ENCODE data around the gene RFX1. TPM values are rescaled to one million over a fixed set of nuclear protein-coding genes. Genes with fewer than 3 reads are reported as not detected.
"Not testable (repeated sequence)": the region's sequence is repeated elsewhere in the genome, so short reads cannot be mapped to it uniquely, and the experiment has no call there.

Gene RFX1
- total RNA-seq, 1 donor from 2014 or later = 1.8 TPM

DNA sequence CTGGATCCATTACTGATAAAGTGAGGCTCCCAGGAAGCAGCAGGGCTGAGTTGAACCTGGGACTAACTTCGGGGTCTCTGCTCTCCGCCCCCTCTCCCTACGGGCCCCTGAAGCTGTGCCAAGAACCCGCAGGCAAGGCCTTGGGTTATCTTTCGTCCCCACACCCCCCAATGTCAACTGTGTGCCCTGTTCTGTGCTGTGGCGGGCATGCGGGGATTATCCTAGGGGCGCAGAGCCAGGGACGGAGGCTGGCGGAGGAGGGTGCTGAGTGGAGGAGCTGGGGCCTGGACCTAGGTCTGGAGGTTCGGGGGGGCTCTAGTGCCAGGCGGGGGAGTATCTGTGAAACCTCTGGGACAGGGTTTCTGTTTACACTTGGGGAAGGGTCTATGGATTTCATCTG lies 26.4 kb downstream of the RFX1 start:
- DNase-seq (ENCODE audit: low read depth in 2 of 2) = no peak

DNA sequence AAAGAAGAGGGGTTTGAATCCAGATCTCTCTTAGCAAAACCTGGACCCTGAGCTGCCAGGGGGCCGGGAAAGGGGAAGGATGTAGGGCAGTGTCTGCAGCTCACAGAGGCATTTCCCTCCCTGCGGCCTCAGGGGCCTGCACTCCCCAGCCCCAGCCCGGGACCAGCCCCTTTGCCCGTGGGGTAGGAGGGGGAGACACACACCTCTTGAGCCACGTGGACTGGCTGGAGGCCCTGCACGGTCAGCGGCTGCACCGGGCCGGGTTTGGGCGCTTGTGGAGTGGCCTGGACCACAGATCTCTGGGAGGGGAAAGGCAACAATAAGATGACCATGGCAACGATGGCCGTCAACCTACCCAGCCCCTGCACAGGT lies 26.9 kb downstream of the RFX1 start:
- no peak for DNase-seq (ENCODE audit: low read depth in 2 of 2)

DNA sequence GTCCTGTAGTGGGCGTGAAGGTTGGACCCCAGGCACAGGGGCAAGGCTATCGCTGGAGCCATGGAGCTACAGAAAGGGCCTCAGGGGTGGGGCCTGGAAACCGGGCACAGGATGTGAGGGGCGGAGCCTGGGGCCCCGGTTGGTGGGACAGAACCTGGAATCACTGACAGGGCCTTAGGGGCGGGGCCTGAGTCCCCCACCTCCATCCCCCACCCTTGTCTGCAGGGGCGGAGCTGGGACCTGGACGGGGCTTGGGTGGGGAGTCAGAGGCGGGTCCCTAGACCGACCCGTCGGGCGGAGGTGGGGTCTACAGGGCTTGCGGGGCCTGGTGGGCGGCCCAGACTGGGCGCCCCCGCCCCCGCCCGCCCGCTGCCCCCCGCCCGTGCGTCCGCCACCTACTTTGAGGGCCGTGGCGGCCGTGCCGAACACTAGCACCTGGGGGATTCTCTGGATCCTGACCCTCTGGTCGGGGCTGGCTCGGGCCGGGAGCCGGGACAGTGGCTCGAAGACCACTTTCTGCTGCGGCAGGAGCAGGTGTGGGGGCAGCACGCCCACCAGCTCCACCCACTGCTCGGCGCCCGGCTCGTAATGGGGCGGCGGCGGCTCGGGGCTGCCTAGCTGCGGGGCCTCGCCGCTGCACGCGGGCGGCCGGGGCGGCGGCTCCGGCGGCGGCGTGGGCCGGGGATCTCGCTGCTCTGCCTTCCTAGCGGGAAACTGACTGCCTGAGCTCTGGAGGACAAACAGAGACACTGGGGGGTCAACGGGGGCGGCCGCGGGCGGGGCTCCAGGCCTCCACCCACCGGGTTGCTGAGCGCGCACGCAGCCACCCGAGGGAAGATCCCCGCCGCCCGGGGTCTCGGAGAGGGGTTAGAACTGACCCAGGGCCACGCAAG lies 27.5 kb downstream of the RFX1 start:
- peak; percentile 72 to 90 for DNase-seq (ENCODE audit: low read depth in 2 of 2)

DNA sequence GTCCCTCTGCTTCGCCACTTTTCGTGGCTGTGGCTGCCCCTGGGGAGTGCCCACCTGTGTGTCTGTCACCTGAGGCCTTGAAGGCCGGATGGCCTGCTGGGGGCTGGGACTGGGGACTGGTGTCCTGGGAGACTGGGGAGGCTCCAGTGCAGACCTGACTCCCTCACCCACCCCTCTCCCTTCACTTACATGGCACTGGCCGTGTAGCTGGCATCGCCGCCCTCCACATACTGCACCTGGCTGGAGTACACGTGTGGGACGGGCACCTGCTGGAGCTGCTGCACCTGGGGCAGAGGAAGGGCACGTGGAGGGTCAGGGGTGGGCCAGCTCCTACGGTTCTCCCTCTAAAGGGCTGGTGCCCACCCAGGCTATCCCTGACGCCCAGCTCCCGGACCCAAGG lies 28.3 kb downstream of the RFX1 start:
- no peak for DNase-seq (ENCODE audit: low read depth in 2 of 2)

DNA sequence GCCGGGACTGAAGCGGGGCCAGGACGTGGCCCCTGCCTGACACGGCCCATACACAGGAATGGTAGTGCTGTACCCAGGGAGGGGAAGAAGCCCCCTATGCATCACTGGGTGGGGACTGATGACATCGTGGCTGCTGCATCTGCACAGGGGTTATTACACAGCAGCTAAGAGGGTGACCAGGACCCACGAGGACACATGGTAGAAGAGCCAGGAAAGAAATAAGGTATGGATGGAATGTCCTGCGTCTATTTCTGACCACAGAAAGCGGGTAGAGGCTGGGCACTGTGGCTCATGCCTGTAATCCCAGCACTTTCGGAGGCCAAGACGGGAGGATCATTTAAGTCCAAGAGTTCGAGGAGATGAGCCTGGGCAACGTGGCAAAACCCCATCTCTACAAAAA lies 29.7 kb downstream of the RFX1 start:
- DNase-seq (ENCODE audit: low read depth in 2 of 2) = no peak

DNA sequence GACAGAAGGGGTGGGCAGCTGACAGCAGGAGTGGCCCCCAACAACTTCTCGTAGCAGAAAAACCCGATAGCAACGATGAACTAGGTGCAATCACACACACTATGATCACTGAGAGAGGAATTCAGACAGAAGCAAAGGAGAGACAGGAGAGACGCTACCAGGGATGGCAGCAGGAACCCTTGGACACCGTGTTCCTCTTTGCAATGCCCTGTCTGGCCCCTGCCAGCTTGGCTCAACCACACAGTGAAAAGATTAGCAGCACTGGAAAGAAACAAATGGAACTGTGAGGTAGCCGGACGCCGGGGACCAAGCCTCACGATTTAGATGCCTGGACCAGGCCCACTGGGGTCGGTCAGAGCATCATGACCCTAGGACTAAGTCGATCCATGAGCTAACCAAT lies 30.2 kb downstream of the RFX1 start:
- DNase-seq (ENCODE audit: low read depth in 2 of 2) = no peak

DNA sequence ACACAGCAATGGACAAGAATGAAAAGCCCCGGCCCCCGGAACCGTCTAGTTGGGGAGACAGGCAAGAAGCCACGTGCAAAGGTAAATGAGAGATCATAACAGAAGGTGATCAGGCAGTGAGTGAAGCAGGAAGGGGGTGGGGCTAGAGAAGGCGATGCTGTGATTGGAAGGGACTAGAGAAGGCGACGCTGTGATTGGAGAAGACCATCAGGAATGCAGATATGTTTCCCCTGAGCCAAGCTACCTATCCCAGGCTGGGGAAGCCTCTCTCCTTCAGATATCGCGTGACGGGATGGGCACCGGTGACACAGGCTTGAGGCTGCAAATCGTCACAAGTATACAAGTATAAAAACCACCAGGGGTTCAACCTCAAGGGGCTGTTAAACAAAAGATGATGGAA lies 32.0 kb downstream of the RFX1 start:
- no peak for DNase-seq (ENCODE audit: low read depth in 2 of 2)

DNA sequence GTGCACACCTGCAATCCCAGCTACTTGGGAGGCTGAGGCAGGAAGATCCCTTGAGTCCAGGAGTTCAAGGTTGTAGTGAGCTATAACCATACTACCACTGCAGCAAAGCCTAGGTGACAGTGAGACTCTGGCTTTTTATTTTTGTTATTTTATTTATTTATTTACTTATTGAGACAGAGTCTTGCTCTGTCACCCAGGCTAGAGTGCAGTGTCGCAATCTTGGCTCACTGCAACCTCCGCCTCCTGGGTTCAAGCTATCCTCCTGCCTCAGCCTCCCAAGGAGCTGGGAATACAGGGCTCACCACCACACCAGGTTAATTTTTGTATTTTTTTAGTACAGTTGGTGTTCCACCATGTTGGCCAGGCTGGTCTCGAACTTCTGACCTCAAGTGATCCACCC lies 32.6 kb downstream of the RFX1 start:
- DNase-seq (ENCODE audit: low read depth in 2 of 2) = not testable (repeated sequence)

DNA sequence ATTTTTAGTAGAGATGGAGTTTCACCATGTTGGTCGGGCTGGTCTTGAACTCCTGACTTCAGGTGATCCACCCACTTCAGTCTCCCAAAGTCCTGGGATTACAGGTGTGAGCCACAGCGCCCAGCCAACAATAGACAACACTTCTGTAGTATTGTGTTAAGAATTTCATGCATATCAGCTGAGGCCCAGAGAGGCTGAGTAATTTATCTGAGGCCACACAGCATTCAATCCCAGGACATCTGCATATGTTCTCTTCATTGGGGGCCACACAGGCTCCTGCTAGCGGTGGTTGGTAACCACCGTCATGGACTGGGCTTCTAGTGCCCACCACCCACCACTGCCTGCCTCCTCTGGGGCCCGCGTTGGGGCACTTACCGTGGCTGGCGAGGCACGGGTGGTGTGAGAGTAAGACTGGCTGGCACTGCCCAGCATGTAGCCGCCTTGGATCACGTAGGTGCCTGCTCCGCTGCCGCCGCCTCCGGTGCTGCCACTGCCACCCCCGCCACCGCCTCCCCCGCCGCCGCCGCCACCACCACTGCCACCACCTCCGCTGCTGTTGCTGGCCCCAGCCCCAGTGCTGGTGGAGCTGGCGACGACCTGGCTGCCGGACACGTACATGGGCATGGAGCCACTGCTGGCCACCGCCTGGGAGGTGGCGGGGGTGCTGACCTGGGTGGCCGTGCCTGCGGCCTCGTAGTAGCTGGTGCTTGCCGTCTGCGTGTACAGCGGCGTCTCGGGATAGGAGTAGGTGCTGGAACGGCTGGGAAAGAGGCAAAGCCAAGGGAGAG lies 33.6 kb downstream of the RFX1 start:
- DNase-seq (ENCODE audit: low read depth in 2 of 2) = no peak

DNA sequence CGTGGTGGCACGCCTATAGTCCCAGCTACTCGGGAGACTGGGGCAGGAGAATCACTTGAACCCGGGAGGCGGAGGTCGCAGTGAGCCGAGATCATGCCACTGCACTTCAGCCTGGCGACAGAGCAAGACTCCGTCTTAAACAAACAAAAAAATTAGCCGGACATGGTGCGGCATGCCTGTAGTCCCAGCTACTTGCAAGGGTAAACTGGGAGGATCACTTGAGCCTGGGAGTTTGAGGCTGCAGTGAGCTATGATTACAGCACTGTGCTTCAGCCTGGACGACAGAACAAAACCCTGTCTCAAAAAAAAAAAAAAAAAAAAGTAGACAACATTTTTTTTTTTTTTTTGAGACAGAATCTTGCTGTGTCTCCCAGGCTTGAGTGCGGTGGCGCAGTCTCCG lies 34.3 kb downstream of the RFX1 start:
- DNase-seq (ENCODE audit: low read depth in 2 of 2) = not testable (repeated sequence)

DNA sequence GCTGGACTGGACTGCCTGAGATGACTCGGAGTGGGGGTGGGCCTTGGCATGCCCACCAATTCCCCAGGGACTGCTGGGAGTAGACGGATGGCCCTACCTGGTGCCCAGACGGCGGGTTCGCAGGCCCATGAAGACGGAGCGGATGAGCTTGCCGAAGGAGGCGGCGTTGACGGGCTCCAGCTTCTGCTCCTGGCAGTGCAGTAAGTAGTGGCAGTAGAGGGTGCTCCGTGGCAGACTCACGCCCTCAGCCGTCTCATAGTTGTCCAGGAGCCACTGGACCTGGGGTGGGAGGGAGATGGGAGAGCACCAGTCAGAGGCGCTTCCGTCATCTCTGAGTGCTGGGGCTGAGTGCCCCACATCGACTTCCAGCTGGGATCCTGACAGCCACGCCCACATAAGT lies 36.2 kb downstream of the RFX1 start:
- no peak for DNase-seq (ENCODE audit: low read depth in 2 of 2)

DNA sequence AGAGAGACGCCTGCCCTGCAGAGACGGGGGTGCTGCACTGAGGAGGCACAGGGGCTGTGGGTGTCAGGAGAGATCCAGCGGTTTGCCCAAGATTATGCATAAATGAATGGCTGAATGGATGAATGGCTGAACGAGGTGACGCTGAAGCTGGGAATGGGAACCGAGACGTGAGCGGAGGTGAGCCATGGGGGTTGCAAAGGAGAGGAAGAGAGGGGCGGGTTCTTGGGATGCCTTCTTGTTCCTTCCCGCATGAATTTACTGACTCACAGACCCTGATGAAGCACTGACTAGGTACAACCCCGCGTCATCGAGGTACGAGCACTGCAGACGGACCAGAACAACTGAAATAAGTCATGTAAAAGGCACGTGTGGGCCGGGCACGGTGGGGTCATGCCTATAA lies 37.1 kb downstream of the RFX1 start:
- no peak for DNase-seq (ENCODE audit: low read depth in 2 of 2)

DNA sequence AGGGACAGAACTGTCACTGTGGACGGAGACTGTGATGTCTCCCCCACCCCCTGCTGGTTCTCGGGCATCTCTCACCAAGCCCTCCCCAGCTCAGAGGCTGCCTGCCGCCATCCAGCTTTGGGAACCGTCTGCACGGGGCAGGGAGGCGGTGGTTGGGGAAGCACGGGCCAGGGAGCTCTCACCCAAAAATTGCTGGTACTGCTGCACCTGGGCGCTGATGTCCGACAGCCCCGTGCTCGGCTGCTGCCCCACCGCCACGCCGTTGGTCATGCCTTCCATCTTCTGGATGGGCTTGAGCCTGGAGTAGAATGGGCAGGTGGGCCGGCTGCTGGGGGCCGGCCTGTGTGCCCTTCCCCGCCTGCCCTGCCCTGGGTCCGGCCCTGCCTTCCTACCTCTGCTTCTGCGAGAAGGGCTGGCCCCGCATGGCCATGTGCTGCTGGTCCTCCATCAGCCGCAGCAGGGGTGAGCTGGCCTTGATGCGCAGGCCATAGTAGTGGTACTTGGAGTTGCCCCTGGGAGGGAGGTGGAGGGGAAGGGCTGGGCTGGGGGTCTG lies 37.7 kb downstream of the RFX1 start:
- DNase-seq (ENCODE audit: low read depth in 2 of 2) = no peak

DNA sequence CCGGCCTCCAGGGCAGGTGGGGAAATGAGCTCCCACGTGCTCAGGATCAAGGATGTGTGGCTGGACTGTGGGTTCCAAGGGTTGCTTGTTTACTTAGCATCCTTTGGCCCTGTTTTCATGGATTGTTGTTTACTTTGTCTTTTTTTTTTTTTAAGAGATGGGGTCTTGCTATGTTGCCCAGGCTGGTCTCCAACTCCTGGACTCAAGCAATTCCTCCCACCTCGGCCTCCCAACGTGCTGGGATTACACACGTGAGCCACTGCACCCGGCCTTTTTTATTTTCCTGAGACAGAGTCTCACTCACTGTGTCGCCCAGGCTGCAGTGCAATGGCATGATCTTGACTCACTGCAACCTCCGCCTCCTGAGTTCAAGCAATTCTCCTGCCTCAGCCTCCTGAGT lies 38.9 kb downstream of the RFX1 start:
- DNase-seq (ENCODE audit: low read depth in 2 of 2) = not testable (repeated sequence)

DNA sequence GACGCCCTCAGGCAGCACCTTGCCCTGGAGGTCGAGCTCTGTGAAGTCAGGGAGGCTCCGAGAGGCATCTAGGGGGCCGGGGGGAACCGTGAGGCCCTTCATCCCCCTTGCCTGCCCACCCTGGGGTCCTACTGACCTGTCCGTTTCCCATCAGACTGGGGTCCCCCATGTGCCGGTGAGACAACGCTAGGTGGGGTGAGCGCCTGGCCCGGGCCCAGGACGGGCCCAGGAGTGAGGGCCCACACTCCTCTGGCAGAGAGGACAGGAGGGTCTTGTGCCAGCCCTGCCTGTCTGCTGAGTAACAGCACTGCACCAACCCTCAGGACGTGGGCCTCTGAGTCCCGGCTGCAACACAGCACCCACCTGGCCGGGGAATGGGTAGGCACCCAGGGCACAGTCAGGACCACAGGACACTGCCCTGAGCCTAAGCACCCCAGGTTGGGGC lies 39.4 kb downstream of the RFX1 start:
- DNase-seq (ENCODE audit: low read depth in 2 of 2) = no peak

DNA sequence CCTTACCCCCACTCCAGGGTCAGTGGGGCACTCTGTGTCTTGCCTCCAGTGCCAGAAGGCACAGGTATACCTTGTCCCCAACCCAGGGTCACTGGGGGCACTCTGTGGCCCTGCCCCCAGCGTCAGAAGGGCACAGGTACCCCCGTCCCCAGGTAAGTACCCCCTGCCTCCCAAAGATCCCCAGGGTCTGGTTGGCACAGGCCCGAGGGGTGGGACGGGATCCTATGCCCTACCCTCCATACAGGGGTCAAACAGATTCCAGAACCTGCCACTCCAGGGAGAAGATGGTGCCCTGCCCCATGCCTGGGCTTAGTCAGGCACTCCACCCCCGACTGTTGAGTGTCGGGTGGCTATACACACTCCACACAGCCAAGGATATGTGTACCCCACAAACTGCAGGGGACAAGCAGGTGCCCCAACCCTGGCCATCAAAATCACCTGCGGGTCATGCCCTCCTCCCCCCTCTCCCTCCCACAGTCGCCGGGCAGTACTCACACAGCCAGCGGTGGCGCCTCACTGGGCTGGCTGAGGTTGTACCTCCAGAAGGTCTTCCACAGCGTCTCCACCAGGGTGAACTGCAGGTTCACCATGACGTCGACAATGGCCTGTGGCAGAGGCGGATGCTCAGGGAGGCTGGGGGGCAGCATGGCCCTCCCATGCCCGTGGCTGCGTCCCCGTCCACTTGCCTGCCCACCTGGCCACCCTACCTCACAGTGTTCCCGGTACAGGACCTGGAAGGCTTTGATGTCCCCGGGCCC lies 40.0 kb downstream of the RFX1 start:
- no peak for DNase-seq (ENCODE audit: low read depth in 2 of 2)

DNA sequence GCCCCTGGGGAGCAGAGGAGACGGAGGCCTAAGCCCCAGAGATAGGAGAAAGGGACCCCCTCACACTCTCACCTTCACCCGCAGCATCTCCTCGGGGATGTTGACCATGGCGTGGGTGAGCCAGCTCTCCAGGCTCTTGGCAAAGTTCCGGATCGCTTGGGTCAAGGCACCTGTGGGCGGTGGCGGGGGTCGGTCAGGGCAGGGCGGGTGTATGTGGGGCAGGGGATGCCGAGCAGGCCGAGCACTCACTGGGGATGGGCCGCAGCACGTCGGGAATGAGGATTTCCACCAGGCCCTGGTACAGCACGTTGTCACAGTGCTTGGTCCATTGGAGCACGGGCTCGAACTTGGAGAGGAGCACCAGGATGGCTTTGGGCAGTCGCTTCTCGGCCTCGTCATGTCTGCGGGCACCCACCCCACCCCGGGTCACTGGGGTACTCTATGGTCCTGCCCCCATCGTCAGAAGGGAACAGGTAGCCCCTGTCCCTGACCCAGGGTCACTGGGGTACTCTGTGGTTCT lies 40.7 kb downstream of the RFX1 start:
- DNase-seq (ENCODE audit: low read depth in 2 of 2) = no peak

DNA sequence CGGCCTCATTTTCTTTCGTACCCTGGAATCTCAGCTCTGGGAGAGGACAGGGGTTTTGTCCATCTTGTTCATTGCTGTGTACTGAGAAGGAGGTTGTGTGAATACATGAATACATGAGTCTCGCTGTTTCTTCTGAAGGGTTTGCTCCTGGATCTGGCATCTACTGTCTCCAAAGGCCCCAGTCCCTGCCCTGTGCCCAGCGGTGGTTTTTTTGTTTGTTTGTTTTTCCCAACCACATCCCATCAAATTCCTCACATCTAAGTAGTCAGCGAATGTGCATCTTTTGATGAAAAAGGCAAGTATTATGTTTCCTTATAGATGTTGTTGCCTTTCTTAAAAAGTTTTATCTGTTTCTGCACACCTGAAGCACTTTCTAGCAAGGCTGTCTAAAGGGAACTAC lies 41.3 kb downstream of the RFX1 start:
- DNase-seq (ENCODE audit: low read depth in 2 of 2) = no peak

DNA sequence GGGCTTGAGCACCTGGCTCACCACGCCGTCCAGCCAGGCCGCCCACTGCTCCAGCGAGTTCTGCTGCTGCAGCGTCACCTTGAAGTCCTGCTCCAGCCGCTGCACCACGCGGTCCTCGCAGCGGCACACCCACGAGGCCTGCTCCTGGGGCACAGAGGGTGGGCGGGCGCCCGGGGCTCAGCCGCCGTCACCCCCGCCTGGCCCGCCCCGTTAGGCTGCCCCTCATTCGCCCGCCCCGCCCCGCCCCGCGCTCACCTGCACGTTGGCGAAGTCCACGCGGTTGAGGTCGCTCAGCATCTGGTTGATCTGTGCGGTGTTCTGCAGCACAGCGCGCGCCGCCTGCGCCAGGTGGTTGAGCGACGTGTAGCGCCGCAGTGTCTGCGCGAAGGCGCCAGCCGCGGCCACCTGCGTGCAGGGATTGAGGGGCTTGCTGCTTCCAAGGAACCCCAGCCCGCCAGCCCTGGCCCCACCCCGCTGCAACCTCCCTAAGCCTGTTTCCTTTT lies 42.5 kb downstream of the RFX1 start:
- DNase-seq (ENCODE audit: low read depth in 2 of 2) = no peak

DNA sequence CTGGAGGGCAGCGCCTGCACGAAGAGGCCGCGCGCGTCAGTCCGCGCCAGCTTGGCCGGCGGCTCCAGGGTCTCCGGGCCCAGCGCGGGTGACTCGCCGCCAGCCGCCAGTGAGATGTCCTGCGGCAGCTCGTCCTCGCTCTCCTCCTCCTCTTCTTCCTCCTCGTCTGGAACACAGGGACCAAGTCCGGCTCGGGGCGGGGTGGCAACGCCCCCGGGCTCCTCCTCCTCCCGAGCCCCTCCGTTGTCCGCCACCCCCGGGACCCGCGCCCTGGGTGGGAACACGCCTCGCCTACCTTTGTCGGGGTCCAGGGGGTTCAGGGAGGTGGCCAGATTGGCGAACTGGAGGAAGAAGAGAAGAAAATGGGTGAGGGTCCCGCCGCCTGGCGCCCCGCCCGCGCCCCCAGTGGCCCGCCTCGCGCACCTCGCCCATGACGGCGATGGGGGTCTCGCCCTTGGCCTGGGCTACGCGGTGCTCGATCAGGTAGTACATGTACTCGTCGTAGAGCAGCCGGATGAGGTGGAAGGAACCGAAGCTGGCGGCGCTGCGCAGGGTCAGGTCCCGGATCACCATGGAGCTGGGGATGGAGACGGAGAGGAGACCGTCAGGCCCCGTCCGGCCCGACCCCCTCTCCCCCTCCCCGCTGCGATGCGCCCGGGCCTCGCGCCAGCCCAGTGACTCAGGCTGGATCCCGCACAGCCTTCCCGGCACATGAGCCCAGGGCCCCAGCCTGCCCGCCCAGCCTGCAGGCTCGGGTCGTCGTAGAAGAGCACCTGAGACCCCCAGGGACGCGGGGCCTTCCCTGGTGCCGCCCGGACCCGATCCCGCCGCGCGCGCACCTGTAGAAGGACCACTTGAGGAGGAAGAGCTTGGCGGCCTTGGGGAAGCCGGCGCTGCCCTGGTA lies 43.2 kb downstream of the RFX1 start:
- DNase-seq (ENCODE audit: low read depth in 2 of 2) = no peak
